Suprapubic skin (tissue), 4 donors: Measurements from ENCODE around the gene CUBN. TPM values are rescaled to one million over a fixed set of nuclear protein-coding genes. Genes with fewer than 3 reads are reported as not detected.
A peak's percentile ranks its signal among the peaks of the same experiment; 100 is the strongest.
"Not testable (repeated sequence)": the region's sequence is repeated elsewhere in the genome, so short reads cannot be mapped to it uniquely, and the experiment has no call there.

ENCODE experiments used
- DNase-seq, 2 donors: peaks; one replicate each; pipeline ENCODE4 v3.0.0-alpha.2; 2019; ENCODE audit warnings: low spot score in 2 of 2
- H3K27ac ChIP-seq: fragments of 200-600 bp; sonication (generic); one replicate; pipeline ENCODE4 v1.5.1; 2019
- H3K27me3 ChIP-seq: fragments of 200-600 bp; sonication (generic); one replicate; pipeline ENCODE4 v1.5.1; 2019
- H3K36me3 ChIP-seq: fragments of 200-600 bp; sonication (generic); one replicate; pipeline ENCODE4 v1.5.1; 2019
- H3K4me1 ChIP-seq: fragments of 200-600 bp; sonication (generic); one replicate; pipeline ENCODE4 v1.5.1; 2019
- H3K4me3 ChIP-seq: fragments of 200-600 bp; sonication (generic); one replicate; pipeline ENCODE4 v1.5.1; 2019; ENCODE audit warnings: mild to moderate bottlenecking
- H3K9me3 ChIP-seq: fragments of 200-600 bp; sonication (generic); one replicate; pipeline ENCODE4 v1.5.1; 2019
- EP300 ChIP-seq: sonication (generic); formaldehyde crosslinking; IDR thresholded peaks from one replicate; pipeline ENCODE4 v1.6.1; 2017; ENCODE audit warnings: antibody characterized with exemption
- POLR2A ChIP-seq, 2 donors: fragments of 450-650 bp; IDR thresholded peaks; one replicate each; pipeline ENCODE4 v1.6.1; 2017; ENCODE audit warnings: antibody characterized with exemption in 2 of 2, mild to moderate bottlenecking in 2 of 2, moderate library complexity in 2 of 2
- POLR2AphosphoS5 ChIP-seq, 3 donors: sonication (generic); formaldehyde crosslinking; IDR thresholded peaks; one replicate each; pipeline ENCODE4 v1.6.1; 2017; ENCODE audit warnings: antibody characterized with exemption in 3 of 3
- WGBS: methylation state at CpG from one replicate; pipeline ENCODE4 v1.1.5; 2018; 5-methylcytosine and 5-hydroxymethylcytosine counted together
- total RNA-seq, 4 donors: library from RNA; depleted of rRNA; stranded (reverse); fragments of >200 nt; gene quantifications; one replicate each; pipeline ENCODE4 v1.1.0, GENCODE V29; 2016
- TF ChIP-seq, protein P1 (sequence below), 2 donors: fragments of 200-600 bp in 1 of 2; fragments of 450-650 bp in 1 of 2; sonication (generic) in 1 of 2; IDR thresholded peaks; one replicate each; pipeline ENCODE4 v1.5.1; 2016 to 2019; ENCODE audit warnings: antibody characterized with exemption in 2 of 2, mild to moderate bottlenecking in 1 of 2, moderate library complexity in 1 of 2

The CUBN gene
- total RNA-seq, 4 donors from 2014 or later, result 1.1 to 8.4 (median 1.2) TPM

GRCh38 chr10:17022466-17022825 is 107.2 kb downstream of the CUBN start:
- peaks cover 41% of the 10 kb centered on the region for H3K4me1 ChIP-seq
- no peaks in the 10 kb centered on the region for H3K36me3 ChIP-seq
- DNase-seq, result no peak
- 61% methylated on average over 6 of the region's 6 CpGs for WGBS
- TF ChIP-seq POLR2A (IDR thresholded peaks at IDR 0.05) (no peak), EP300 (no peak), POLR2AphosphoS5 (IDR thresholded peaks at IDR 0.05) (no peak)
- TF ChIP-seq, protein P1, sequence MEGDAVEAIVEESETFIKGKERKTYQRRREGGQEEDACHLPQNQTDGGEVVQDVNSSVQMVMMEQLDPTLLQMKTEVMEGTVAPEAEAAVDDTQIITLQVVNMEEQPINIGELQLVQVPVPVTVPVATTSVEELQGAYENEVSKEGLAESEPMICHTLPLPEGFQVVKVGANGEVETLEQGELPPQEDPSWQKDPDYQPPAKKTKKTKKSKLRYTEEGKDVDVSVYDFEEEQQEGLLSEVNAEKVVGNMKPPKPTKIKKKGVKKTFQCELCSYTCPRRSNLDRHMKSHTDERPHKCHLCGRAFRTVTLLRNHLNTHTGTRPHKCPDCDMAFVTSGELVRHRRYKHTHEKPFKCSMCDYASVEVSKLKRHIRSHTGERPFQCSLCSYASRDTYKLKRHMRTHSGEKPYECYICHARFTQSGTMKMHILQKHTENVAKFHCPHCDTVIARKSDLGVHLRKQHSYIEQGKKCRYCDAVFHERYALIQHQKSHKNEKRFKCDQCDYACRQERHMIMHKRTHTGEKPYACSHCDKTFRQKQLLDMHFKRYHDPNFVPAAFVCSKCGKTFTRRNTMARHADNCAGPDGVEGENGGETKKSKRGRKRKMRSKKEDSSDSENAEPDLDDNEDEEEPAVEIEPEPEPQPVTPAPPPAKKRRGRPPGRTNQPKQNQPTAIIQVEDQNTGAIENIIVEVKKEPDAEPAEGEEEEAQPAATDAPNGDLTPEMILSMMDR (IDR thresholded peaks at IDR 0.05), result no peak
- no peak overlapping the region for H3K4me3 ChIP-seq
- peak overlapping the region; percentile 27 for H3K27ac ChIP-seq
- H3K9me3 ChIP-seq, result no peaks in the 10 kb centered on the region
- H3K27me3 ChIP-seq, result no peaks in the 10 kb centered on the region

- no peaks in the 10 kb centered on the region for H3K27me3 ChIP-seq
- H3K27ac ChIP-seq, result no peak overlapping the region
- 76% methylated on average over 10 of the region's 10 CpGs for WGBS
- H3K4me1 ChIP-seq, result peaks cover 35% of the 10 kb centered on the region
- no peak for DNase-seq
- H3K36me3 ChIP-seq, result no peaks in the 10 kb centered on the region
- TF ChIP-seq, protein P1 (IDR thresholded peaks at IDR 0.05), result no peak
- TF ChIP-seq EP300, result no peak
- TF ChIP-seq POLR2A (IDR thresholded peaks at IDR 0.05), result no peak
- TF ChIP-seq POLR2AphosphoS5 (IDR thresholded peaks at IDR 0.05), result no peak
- H3K4me3 ChIP-seq, result no peak overlapping the region
- no peaks in the 10 kb centered on the region for H3K9me3 ChIP-seq
Observed at GRCh38 chr10:17021656-17022465, 107.8 kb downstream of the CUBN start.

DNA sequence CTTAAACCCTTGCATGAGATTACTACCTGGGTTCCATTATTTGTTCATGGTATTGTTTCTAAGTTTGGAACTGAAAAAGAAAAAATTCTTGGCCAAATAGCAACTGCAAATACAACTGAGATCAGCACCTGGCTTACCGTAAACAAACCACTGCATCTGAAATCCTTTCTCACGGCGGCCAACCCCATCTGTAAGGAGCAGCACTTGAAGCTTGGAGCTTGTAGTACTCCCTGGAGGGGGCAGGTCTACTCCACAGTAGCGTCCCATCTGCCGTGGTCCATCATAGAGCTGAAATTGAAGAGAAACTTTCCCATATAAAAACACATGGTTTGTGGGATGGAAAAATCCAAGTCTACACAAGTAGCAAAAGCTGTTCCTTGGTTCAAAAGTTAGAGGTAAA is 109.9 kb downstream of the CUBN start:
- no peak overlapping the region for H3K4me3 ChIP-seq
- WGBS, result 98% methylated on average over 5 of the region's 5 CpGs
- no peaks in the 10 kb centered on the region for H3K36me3 ChIP-seq
- no peak for DNase-seq
- no peaks in the 10 kb centered on the region for H3K27me3 ChIP-seq
- no peak overlapping the region for H3K27ac ChIP-seq
- H3K9me3 ChIP-seq, result no peaks in the 10 kb centered on the region
- TF ChIP-seq POLR2AphosphoS5 (IDR thresholded peaks at IDR 0.05) (no peak), EP300 (no peak), POLR2A (IDR thresholded peaks at IDR 0.05) (no peak)
- TF ChIP-seq, protein P1 (IDR thresholded peaks at IDR 0.05), result no peak
- H3K4me1 ChIP-seq, result peaks cover 17% of the 10 kb centered on the region

GRCh38 chr10:17013131-17013983 is 116.3 kb downstream of the CUBN start:
- H3K36me3 ChIP-seq, H3K9me3 ChIP-seq, H3K4me3 ChIP-seq, H3K27ac ChIP-seq, H3K27me3 ChIP-seq, DNase-seq: not testable (repeated sequence)
- H3K4me1 ChIP-seq, result peaks cover 21% of the 10 kb centered on the region
- 63% methylated on average over 2 of the region's 2 CpGs for WGBS

GRCh38 chr10:17012731-17013130 is 116.9 kb downstream of the CUBN start:
- not testable (repeated sequence) for H3K27ac ChIP-seq, DNase-seq, H3K4me3 ChIP-seq, H3K9me3 ChIP-seq, H3K36me3 ChIP-seq, H3K27me3 ChIP-seq
- H3K4me1 ChIP-seq, result peaks cover 26% of the 10 kb centered on the region
